ENCODE measurements around the gene FCHO1. TPM values are rescaled to one million over a fixed set of nuclear protein-coding genes. Genes with fewer than 3 reads are reported as not detected.

Gene FCHO1
- total RNA-seq, 1 experiment from 2014 or later = 1.1 TPM

DNA sequence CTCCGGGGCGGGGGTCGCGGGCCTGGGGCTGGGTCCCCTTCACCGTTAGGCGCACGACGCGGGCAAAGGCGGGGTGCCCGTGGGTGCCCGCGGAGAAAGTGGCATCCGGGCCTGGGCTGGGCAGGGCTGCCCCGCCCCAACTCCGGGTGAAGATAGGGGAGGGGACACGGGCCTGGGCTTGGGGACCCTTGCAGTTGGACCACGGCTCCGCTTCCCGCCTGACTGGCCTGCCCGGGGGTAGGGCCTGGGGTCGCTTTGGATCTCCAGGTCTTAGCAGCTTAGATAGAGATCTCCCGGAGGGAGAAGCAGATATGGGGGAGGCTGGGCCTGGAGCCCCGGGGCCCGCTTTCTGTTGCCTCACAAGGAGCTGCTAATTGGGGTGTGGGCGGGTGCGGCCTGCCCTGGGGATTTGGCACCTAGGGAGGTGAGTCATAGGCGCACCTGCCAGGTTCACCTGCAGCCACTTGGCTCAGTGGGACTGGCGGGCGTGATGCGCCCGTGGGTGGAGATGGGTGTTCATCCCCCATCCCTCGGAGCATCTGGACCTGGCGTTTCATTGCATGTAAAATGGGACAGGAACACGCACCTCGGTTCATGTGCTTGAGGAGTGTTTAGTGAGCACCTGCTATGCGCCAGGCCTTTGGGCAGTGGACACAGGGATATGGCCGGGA lies 31.4 kb upstream of the FCHO1 start:
- Histone ChIP-seq H3K4me1 (ENCODE audit: control insufficient read depth, insufficient read depth, low read length) (peaks cover 9% of the 10 kb centered on the region), H3K27ac (ENCODE audit: low read length) (peak overlapping the region; percentile 45; the same call in 1 of the 2 replicates), H3K4me3 (ENCODE audit: low read depth in 2 of 2, low read length in 2 of 2) (peak overlapping the region; percentile 76 to 78), H3K9me3 (ENCODE audit: control insufficient read depth, insufficient read depth, low read depth, low read length) (no peaks in the 10 kb centered on the region), H3K36me3 (ENCODE audit: control insufficient read depth, insufficient read depth, low read length) (no peaks in the 10 kb centered on the region), H3K27me3 (ENCODE audit: control insufficient read depth, insufficient read depth, low read length) (no peaks in the 10 kb centered on the region)
- intact Hi-C loops (cut with micrococcal nuclease; ENCODE audit: unreplicated experiment) = no loop called here
- POLR2A ChIA-PET = no interaction called here
- ATAC-seq (peak; percentile 46), DNase-seq (ENCODE audit: low read depth, low spot score) (no peak)
- BruUV-seq (replicated peaks) = no TSS peak
- TF ChIP-seq REST (IDR thresholded peaks at IDR 0.05; ENCODE audit: insufficient read depth in 1 of 2, low read depth in 2 of 2, low read length in 1 of 2) (no peak), TCF7L2 (IDR thresholded peaks at IDR 0.05; ENCODE audit: low read depth, low read length) (no peak), POLR2AphosphoS5 (IDR thresholded peaks at IDR 0.05; ENCODE audit: low read depth, low read length) (no peak), SIN3A (IDR thresholded peaks at IDR 0.05; ENCODE audit: borderline replicate concordance, insufficient read depth, low read depth, low read length) (no peak)
- TF ChIP-seq, protein P1, sequence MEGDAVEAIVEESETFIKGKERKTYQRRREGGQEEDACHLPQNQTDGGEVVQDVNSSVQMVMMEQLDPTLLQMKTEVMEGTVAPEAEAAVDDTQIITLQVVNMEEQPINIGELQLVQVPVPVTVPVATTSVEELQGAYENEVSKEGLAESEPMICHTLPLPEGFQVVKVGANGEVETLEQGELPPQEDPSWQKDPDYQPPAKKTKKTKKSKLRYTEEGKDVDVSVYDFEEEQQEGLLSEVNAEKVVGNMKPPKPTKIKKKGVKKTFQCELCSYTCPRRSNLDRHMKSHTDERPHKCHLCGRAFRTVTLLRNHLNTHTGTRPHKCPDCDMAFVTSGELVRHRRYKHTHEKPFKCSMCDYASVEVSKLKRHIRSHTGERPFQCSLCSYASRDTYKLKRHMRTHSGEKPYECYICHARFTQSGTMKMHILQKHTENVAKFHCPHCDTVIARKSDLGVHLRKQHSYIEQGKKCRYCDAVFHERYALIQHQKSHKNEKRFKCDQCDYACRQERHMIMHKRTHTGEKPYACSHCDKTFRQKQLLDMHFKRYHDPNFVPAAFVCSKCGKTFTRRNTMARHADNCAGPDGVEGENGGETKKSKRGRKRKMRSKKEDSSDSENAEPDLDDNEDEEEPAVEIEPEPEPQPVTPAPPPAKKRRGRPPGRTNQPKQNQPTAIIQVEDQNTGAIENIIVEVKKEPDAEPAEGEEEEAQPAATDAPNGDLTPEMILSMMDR (IDR thresholded peaks at IDR 0.05) = no peak
- in situ Hi-C loops (cut with HindIII; ENCODE audit: low pct_unique_long_range_greater_than_20kb, low sequenced_read_pairs) = no loop called here
- CTCF ChIA-PET = no interaction called here

GRCh38 chr19:17720440-17720839 lies 30.8 kb upstream of the FCHO1 start:
- intact Hi-C loops (cut with micrococcal nuclease; ENCODE audit: unreplicated experiment) = no loop called here
- DNase-seq (ENCODE audit: low read depth, low spot score) = no peak
- in situ Hi-C loops (cut with HindIII; ENCODE audit: low pct_unique_long_range_greater_than_20kb, low sequenced_read_pairs) = no loop called here
- ATAC-seq = no peak
- POLR2A ChIA-PET = no interaction called here
- H3K27ac ChIP-seq (ENCODE audit: low read length) = no peak overlapping the region; the same call in 1 of the 2 replicates
- BruUV-seq (replicated peaks) = no TSS peak
- peaks cover 9% of the 10 kb centered on the region for H3K4me1 ChIP-seq (ENCODE audit: control insufficient read depth, insufficient read depth, low read length)
- no peaks in the 10 kb centered on the region for H3K27me3 ChIP-seq (ENCODE audit: control insufficient read depth, insufficient read depth, low read length)
- TF ChIP-seq POLR2AphosphoS5 (IDR thresholded peaks at IDR 0.05; ENCODE audit: low read depth, low read length) (no peak), TCF7L2 (IDR thresholded peaks at IDR 0.05; ENCODE audit: low read depth, low read length) (no peak), SIN3A (IDR thresholded peaks at IDR 0.05; ENCODE audit: borderline replicate concordance, insufficient read depth, low read depth, low read length) (no peak), REST (IDR thresholded peaks at IDR 0.05; ENCODE audit: insufficient read depth in 1 of 2, low read depth in 2 of 2, low read length in 1 of 2) (no peak)
- TF ChIP-seq, protein P1 (IDR thresholded peaks at IDR 0.05) = no peak
- CTCF ChIA-PET = no interaction called here
- no peaks in the 10 kb centered on the region for H3K36me3 ChIP-seq (ENCODE audit: control insufficient read depth, insufficient read depth, low read length)
- no peaks in the 10 kb centered on the region for H3K9me3 ChIP-seq (ENCODE audit: control insufficient read depth, insufficient read depth, low read depth, low read length)
- peak overlapping the region; percentile 76 to 78 for H3K4me3 ChIP-seq (ENCODE audit: low read depth in 2 of 2, low read length in 2 of 2)

All from Panc1 (cell line).